Measurements from ENCODE around the gene DNAH14.

DNA sequence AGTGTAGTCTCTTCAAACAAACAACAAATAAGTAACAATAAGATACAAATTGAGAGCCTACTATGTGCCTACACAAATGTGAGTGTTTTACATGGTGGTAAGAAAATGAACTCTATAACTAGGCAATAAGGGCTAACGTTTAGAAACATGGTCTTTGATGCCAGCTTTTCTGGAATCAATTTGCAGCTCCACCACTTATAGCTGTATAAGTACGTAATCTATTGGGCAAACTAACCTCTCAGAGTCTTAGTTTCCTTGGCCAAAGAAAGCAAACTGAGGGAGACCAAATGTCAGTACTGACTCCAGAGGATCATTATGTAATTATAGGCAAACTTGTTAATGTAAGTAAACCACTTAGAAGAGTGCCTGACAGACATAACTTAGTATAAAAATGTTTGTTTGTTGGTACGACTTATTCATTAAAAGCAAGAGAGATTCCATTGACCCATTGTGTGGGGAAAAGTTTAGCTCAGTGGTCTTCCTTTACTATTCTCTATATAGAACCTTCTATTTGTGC is 438.6 kb downstream of the DNAH14 start:
- TF ChIP-seq, protein P1, sequence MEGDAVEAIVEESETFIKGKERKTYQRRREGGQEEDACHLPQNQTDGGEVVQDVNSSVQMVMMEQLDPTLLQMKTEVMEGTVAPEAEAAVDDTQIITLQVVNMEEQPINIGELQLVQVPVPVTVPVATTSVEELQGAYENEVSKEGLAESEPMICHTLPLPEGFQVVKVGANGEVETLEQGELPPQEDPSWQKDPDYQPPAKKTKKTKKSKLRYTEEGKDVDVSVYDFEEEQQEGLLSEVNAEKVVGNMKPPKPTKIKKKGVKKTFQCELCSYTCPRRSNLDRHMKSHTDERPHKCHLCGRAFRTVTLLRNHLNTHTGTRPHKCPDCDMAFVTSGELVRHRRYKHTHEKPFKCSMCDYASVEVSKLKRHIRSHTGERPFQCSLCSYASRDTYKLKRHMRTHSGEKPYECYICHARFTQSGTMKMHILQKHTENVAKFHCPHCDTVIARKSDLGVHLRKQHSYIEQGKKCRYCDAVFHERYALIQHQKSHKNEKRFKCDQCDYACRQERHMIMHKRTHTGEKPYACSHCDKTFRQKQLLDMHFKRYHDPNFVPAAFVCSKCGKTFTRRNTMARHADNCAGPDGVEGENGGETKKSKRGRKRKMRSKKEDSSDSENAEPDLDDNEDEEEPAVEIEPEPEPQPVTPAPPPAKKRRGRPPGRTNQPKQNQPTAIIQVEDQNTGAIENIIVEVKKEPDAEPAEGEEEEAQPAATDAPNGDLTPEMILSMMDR (IDR thresholded peaks at IDR 0.05), result no peak
- TF ChIP-seq, protein P2, sequence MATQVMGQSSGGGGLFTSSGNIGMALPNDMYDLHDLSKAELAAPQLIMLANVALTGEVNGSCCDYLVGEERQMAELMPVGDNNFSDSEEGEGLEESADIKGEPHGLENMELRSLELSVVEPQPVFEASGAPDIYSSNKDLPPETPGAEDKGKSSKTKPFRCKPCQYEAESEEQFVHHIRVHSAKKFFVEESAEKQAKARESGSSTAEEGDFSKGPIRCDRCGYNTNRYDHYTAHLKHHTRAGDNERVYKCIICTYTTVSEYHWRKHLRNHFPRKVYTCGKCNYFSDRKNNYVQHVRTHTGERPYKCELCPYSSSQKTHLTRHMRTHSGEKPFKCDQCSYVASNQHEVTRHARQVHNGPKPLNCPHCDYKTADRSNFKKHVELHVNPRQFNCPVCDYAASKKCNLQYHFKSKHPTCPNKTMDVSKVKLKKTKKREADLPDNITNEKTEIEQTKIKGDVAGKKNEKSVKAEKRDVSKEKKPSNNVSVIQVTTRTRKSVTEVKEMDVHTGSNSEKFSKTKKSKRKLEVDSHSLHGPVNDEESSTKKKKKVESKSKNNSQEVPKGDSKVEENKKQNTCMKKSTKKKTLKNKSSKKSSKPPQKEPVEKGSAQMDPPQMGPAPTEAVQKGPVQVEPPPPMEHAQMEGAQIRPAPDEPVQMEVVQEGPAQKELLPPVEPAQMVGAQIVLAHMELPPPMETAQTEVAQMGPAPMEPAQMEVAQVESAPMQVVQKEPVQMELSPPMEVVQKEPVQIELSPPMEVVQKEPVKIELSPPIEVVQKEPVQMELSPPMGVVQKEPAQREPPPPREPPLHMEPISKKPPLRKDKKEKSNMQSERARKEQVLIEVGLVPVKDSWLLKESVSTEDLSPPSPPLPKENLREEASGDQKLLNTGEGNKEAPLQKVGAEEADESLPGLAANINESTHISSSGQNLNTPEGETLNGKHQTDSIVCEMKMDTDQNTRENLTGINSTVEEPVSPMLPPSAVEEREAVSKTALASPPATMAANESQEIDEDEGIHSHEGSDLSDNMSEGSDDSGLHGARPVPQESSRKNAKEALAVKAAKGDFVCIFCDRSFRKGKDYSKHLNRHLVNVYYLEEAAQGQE (IDR thresholded peaks at IDR 0.05; ENCODE audit: insufficient read depth in 1 of 2, low read depth in 2 of 2, low read length in 1 of 2), result no peak
- TF ChIP-seq TCF7L2 (IDR thresholded peaks at IDR 0.05; ENCODE audit: low read depth, low read length) (no peak), POLR2AphosphoS5 (IDR thresholded peaks at IDR 0.05; ENCODE audit: low read depth, low read length) (no peak)

Data from Panc1 (cell line).